SK-N-SH (cell line): ENCODE results near the gene CPED1. TPM values are rescaled to one million over a fixed set of nuclear protein-coding genes. Genes with fewer than 3 reads are reported as not detected.

Source experiments
- CTCF ChIA-PET: fragments of 300-600, 350-600 bp; formaldehyde crosslinking; extraction: SDS; loops from one replicate; lab custom pipeline; 2021; lab: Yijun Ruan, JAX
- POLR2A ChIA-PET: fragments of 350-600 bp; sonication (Branson Sonifier 250); formaldehyde crosslinking; extraction: SDS; loops from one replicate; lab custom pipeline; 2020; ENCODE audit warnings: antibody characterized with exemption, inconsistent platforms; lab: Yijun Ruan, JAX
- DNase-seq: peaks from one replicate; pipeline ENCODE4 v3.0.0; 2012
- H2AFZ ChIP-seq: fragments of 200-600 bp; sonication (generic); 2 replicates; pipeline ENCODE4 v1.8.1; 2016; ENCODE audit warnings: antibody characterized with exemption, mild to moderate bottlenecking, low read depth
- H3F3A ChIP-seq: fragments of 200-600 bp; sonication (generic); replicated peaks from 2 replicates; pipeline ENCODE3; 2016; ENCODE audit warnings: antibody characterized with exemption, mild to moderate bottlenecking; ENCODE audit not compliant: insufficient read depth
- H3K27ac ChIP-seq, 2 experiments: fragments of 200-500 bp in 1 of 2; fragments of 200-600 bp in 1 of 2; sonication (Bioruptor generic) in 1 of 2; sonication (generic), shearing (Covaris generic) in 1 of 2; 2 replicates each; pipeline versions ENCODE4 v1.5.1 to v1.6.1; 2014 to 2016; ENCODE audit warnings: low read depth in 2 of 2, inconsistent platforms in 1 of 2, low read length in 1 of 2, mild to moderate bottlenecking in 1 of 2, mixed read lengths in 1 of 2
- H3K27me3 ChIP-seq: fragments of 200-600 bp; sonication (generic), shearing (Covaris generic); 2 replicates; pipeline ENCODE4 v1.6.1; 2016; ENCODE audit warnings: mixed run types; ENCODE audit not compliant: insufficient read depth
- H3K36me3 ChIP-seq, 2 experiments: fragments of 200-500 bp in 1 of 2; fragments of 200-600 bp in 1 of 2; sonication (Bioruptor generic) in 1 of 2; sonication (generic) in 1 of 2; replicated peaks in 1 of 2; 2 replicates each; pipeline versions ENCODE3 to v1.5.1; 2014 to 2016; ENCODE audit warnings: low read length in 1 of 2, mild to moderate bottlenecking in 1 of 2; ENCODE audit not compliant: insufficient read depth in 2 of 2, control insufficient read depth in 1 of 2
- H3K4me1 ChIP-seq, 2 experiments: fragments of 200-500 bp in 1 of 2; fragments of 200-600 bp in 1 of 2; sonication (Bioruptor generic) in 1 of 2; sonication (generic), shearing (Covaris generic) in 1 of 2; 2 replicates each; pipeline versions ENCODE4 v1.5.1 to v1.6.1; 2014 to 2016; ENCODE audit warnings: low read depth in 1 of 2, low read length in 1 of 2, mixed run types in 1 of 2; ENCODE audit not compliant: insufficient read depth in 2 of 2, control insufficient read depth in 1 of 2
- H3K4me2 ChIP-seq: fragments of 200-600 bp; sonication (generic), shearing (Covaris generic); 2 replicates; pipeline ENCODE4 v1.6.1; 2017; ENCODE audit warnings: mixed run types
- H3K4me3 ChIP-seq, 2 experiments: fragments of 200-500 bp in 1 of 2; fragments of 200-600 bp in 1 of 2; sonication (Bioruptor generic) in 1 of 2; sonication (generic), shearing (Covaris generic) in 1 of 2; 2 replicates each; pipeline versions ENCODE4 v1.5.1 to v1.8.1; 2014 to 2016; ENCODE audit warnings: low read depth in 2 of 2, inconsistent platforms in 1 of 2, low read length in 1 of 2, mild to moderate bottlenecking in 1 of 2, mixed read lengths in 1 of 2, moderate library complexity in 1 of 2
- H3K79me2 ChIP-seq: fragments of 200-600 bp; sonication (generic); 2 replicates; pipeline ENCODE4 v1.8.1; 2017; ENCODE audit warnings: mild to moderate bottlenecking; ENCODE audit not compliant: insufficient read depth
- H3K9ac ChIP-seq: fragments of 200-600 bp; sonication (generic); 2 replicates; pipeline ENCODE4 v1.6.1; 2017; ENCODE audit warnings: mixed run types
- H3K9me2 ChIP-seq: fragments of 200-600 bp; sonication (generic); 2 replicates; pipeline ENCODE4 v1.6.1; 2017; ENCODE audit warnings: mixed run types
- H3K9me3 ChIP-seq: fragments of 200-600 bp; sonication (generic); 2 replicates; pipeline ENCODE4 v1.6.1; 2017; ENCODE audit warnings: mixed run types, mild to moderate bottlenecking, moderate library complexity
- H4K20me1 ChIP-seq: fragments of 200-600 bp; sonication (generic); 2 replicates; pipeline ENCODE4 v1.6.1; 2017; ENCODE audit warnings: mild to moderate bottlenecking, mixed run types; ENCODE audit not compliant: insufficient read depth
- EZH2phosphoT487 ChIP-seq: fragments of 200-600 bp; sonication (generic); IDR thresholded peaks from 2 replicates; pipeline ENCODE4 v1.6.1; 2017; ENCODE audit warnings: low read depth, mixed run types, mild to moderate bottlenecking, antibody characterized with exemption, moderate library complexity, borderline replicate concordance
- FOXJ3 ChIP-seq: sonication (generic); formaldehyde crosslinking; IDR thresholded peaks from 2 replicates; pipeline ENCODE4 v1.5.1; 2020; ENCODE audit warnings: mild to moderate bottlenecking, missing genetic modification reagents
- GABPA ChIP-seq: IDR thresholded peaks from 2 replicates; pipeline ENCODE4 v1.4.0; 2012; ENCODE audit warnings: low read depth, mild to moderate bottlenecking
- JUND ChIP-seq: IDR thresholded peaks from 2 replicates; pipeline ENCODE4 v1.4.0; 2012
- NRF1 ChIP-seq: IDR thresholded peaks from 2 replicates; pipeline ENCODE4 v1.6.1; 2012; ENCODE audit warnings: low read depth, mild to moderate bottlenecking, low read length
- POLR2AphosphoS5 ChIP-seq: IDR thresholded peaks from 2 replicates; pipeline ENCODE4 v1.6.1; 2012; ENCODE audit warnings: low read depth, low read length
- REST ChIP-seq: IDR thresholded peaks from 2 replicates; pipeline ENCODE4 v1.6.1; 2012; ENCODE audit warnings: mild to moderate bottlenecking, low read depth, low read length, moderate library complexity
- RFX5 ChIP-seq: IDR thresholded peaks from 2 replicates; pipeline ENCODE4 v1.6.1; 2012; ENCODE audit warnings: mild to moderate bottlenecking, improper control_type of control experiment, low read length
- RXRA ChIP-seq: IDR thresholded peaks from 2 replicates; pipeline ENCODE4 v1.4.0; 2012; ENCODE audit warnings: low read depth, mild to moderate bottlenecking, borderline replicate concordance
- TCF12 ChIP-seq: IDR thresholded peaks from 2 replicates; pipeline ENCODE4 v1.4.0; 2012
- TEAD4 ChIP-seq: IDR thresholded peaks from 2 replicates; pipeline ENCODE4 v1.4.0; 2012; ENCODE audit warnings: mild to moderate bottlenecking, borderline replicate concordance; ENCODE audit not compliant: insufficient read depth
- WGBS: methylation state at CpG from one replicate; pipeline ENCODE4 v1.1.6; 2017; ENCODE audit warnings: low lambda C conversion rate; 5-methylcytosine and 5-hydroxymethylcytosine counted together
- polyA plus RNA-seq, 3 experiments: library from polyadenylated mRNA; depleted of rRNA; stranded (reverse); fragments of >200 nt; gene quantifications; 2 replicates each; pipeline ENCODE4 v1.2.3, GENCODE V29; 2012
- TF ChIP-seq, protein P1 (sequence below): IDR thresholded peaks from 2 replicates; pipeline ENCODE4 v1.4.0; 2012; ENCODE audit warnings: low read depth, borderline replicate concordance
- TF ChIP-seq, protein P2 (sequence below): fragments of 200-600 bp; sonication (generic); IDR thresholded peaks from 2 replicates; pipeline ENCODE4 v1.6.1; 2017; ENCODE audit warnings: antibody characterized with exemption, mild to moderate bottlenecking, moderate library complexity

CPED1 gene
- polyA plus RNA-seq, 1 of the 3 experiments (the other 2 are of a cell fraction), result 4.4 TPM

DNA sequence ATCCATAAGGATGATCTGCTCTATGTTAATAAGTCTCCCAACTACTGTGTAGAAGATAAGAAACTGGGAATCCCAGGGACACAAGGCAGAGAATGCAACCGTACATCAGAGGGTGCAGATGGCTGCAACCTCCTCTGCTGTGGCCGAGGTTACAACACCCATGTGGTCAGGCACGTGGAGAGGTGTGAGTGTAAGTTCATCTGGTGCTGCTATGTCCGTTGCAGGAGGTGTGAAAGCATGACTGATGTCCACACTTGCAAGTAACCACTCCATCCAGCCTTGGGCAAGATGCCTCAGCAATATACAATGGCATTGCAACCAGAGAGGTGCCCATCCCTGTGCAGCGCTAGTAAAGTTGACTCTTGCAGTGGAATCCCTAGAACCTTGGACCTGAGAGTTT is 350.6 kb downstream of the CPED1 start:
- Histone ChIP-seq H4K20me1 (no peaks in the 10 kb centered on the region), H3K9me3 (no peaks in the 10 kb centered on the region), H3K4me3 (no peak overlapping the region), H3K4me1 (peaks cover 5 to 7% of the 10 kb centered on the region in 2 experiments; a peak in 1 of 4 replicates), H3K27ac (no peak overlapping the region), H3K27me3 (no peaks in the 10 kb centered on the region), H3K79me2 (no peaks in the 10 kb centered on the region), H2AFZ (no peak overlapping the region), H3K9me2 (no peaks in the 10 kb centered on the region), H3K36me3 (peaks cover 0 to 3% of the 10 kb centered on the region in 2 experiments), H3K9ac (no peak overlapping the region), H3K4me2 (no peak overlapping the region), H3F3A (no peaks in the 10 kb centered on the region)
- no peak for DNase-seq
- no peak for TF ChIP-seq JUND
- no peak for TF ChIP-seq NRF1
- TF ChIP-seq EZH2phosphoT487, result no peak
- TF ChIP-seq TEAD4, result no peak
- no peak for TF ChIP-seq TCF12
- TF ChIP-seq GABPA, result no peak
- TF ChIP-seq, protein P1, sequence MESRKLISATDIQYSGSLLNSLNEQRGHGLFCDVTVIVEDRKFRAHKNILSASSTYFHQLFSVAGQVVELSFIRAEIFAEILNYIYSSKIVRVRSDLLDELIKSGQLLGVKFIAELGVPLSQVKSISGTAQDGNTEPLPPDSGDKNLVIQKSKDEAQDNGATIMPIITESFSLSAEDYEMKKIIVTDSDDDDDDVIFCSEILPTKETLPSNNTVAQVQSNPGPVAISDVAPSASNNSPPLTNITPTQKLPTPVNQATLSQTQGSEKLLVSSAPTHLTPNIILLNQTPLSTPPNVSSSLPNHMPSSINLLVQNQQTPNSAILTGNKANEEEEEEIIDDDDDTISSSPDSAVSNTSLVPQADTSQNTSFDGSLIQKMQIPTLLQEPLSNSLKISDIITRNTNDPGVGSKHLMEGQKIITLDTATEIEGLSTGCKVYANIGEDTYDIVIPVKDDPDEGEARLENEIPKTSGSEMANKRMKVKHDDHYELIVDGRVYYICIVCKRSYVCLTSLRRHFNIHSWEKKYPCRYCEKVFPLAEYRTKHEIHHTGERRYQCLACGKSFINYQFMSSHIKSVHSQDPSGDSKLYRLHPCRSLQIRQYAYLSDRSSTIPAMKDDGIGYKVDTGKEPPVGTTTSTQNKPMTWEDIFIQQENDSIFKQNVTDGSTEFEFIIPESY, result no peak
- no peak for TF ChIP-seq RXRA
- TF ChIP-seq RFX5, result no peak
- no peak for TF ChIP-seq FOXJ3 (CRISPR knock-in tag)
- TF ChIP-seq POLR2AphosphoS5, result no peak
- no peak for TF ChIP-seq REST
- TF ChIP-seq, protein P2, sequence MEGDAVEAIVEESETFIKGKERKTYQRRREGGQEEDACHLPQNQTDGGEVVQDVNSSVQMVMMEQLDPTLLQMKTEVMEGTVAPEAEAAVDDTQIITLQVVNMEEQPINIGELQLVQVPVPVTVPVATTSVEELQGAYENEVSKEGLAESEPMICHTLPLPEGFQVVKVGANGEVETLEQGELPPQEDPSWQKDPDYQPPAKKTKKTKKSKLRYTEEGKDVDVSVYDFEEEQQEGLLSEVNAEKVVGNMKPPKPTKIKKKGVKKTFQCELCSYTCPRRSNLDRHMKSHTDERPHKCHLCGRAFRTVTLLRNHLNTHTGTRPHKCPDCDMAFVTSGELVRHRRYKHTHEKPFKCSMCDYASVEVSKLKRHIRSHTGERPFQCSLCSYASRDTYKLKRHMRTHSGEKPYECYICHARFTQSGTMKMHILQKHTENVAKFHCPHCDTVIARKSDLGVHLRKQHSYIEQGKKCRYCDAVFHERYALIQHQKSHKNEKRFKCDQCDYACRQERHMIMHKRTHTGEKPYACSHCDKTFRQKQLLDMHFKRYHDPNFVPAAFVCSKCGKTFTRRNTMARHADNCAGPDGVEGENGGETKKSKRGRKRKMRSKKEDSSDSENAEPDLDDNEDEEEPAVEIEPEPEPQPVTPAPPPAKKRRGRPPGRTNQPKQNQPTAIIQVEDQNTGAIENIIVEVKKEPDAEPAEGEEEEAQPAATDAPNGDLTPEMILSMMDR, result no peak
- WGBS, result 93% methylated on average over 5 of the region's 5 CpGs
- POLR2A ChIA-PET, result no interaction called here
- CTCF ChIA-PET, result no interaction called here
